ENCODE results near the gene THRB.

DNA sequence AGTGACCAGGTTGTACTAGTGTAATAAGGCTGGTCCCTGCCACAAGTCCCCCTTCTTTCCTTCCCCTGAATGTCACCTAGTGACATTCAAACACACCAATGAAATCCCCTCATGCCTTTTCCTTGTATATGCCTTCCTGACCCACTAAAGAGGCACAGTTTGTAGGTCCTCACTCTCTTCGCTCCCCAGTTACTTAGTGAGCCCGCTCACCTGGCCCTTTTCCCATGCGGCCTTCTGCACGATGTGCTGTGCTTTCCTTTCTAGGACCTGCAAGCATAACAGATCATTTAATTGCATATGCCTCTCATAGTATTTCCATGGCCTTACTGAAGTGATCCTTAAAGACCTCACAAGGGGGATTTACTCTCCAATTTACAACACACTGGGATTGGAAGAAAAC, 146.3 kb downstream of the THRB start:
- TF ChIP-seq, protein P1, sequence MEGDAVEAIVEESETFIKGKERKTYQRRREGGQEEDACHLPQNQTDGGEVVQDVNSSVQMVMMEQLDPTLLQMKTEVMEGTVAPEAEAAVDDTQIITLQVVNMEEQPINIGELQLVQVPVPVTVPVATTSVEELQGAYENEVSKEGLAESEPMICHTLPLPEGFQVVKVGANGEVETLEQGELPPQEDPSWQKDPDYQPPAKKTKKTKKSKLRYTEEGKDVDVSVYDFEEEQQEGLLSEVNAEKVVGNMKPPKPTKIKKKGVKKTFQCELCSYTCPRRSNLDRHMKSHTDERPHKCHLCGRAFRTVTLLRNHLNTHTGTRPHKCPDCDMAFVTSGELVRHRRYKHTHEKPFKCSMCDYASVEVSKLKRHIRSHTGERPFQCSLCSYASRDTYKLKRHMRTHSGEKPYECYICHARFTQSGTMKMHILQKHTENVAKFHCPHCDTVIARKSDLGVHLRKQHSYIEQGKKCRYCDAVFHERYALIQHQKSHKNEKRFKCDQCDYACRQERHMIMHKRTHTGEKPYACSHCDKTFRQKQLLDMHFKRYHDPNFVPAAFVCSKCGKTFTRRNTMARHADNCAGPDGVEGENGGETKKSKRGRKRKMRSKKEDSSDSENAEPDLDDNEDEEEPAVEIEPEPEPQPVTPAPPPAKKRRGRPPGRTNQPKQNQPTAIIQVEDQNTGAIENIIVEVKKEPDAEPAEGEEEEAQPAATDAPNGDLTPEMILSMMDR (conservative IDR thresholded peaks at IDR 0.05; ENCODE audit: low read length): no peak
- no peak for TF ChIP-seq EZH2phosphoT487 (IDR thresholded peaks at IDR 0.05; ENCODE audit: borderline replicate concordance)

Data from Loucy (cell line).